Lower lobe of right lung (tissue), 2 donors: Measurements from ENCODE around the gene TRAPPC12. TPM values are rescaled to one million over a fixed set of nuclear protein-coding genes. Genes with fewer than 3 reads are reported as not detected.
A peak's percentile ranks its signal among the peaks of the same experiment; 100 is the strongest.

Experiments used
- ATAC-seq, 2 donors: fragments of 200-7000 bp; cut with Tn5 transposase; one replicate each; pipeline ENCODE4 v1.9.1; 2020 to 2022; ENCODE audit warnings: mild to moderate bottlenecking in 2 of 2, moderate library complexity in 2 of 2
- DNase-seq: peaks from one replicate; pipeline ENCODE4 v3.0.0-alpha.2; 2020
- H3K27ac ChIP-seq: fragments of 200-600 bp; one replicate; pipeline ENCODE4 v1.8.0; 2022
- H3K27me3 ChIP-seq: fragments of 200-600 bp; one replicate; pipeline ENCODE4 v1.8.0; 2022; ENCODE audit warnings: low read depth
- H3K36me3 ChIP-seq: fragments of 200-600 bp; one replicate; pipeline ENCODE4 v1.8.0; 2022; ENCODE audit warnings: mild to moderate bottlenecking
- H3K4me1 ChIP-seq: fragments of 200-600 bp; one replicate; pipeline ENCODE4 v1.8.0; 2022
- H3K4me3 ChIP-seq: fragments of 200-600 bp; one replicate; pipeline ENCODE4 v1.8.0; 2022; ENCODE audit warnings: mild to moderate bottlenecking
- H3K9me3 ChIP-seq: fragments of 200-600 bp; one replicate; pipeline ENCODE4 v1.8.0; 2022
- intact Hi-C: fragments of 100-400 bp; cut with DNase I; formaldehyde crosslinking; loops from one replicate; pipeline ENCODE4 v1.11.0; 2022
- total RNA-seq: library from RNA; stranded (reverse); fragmentation: NEBNext Ultra II Directional; extraction: Animal tissue kit (Norgen Biotek cat#: 25700); gene quantifications from one replicate; pipeline ENCODE4 v1.2.1, GENCODE V29; 2021
- TF ChIP-seq, protein P1 (sequence below): fragments of 200-600 bp; IDR thresholded peaks from one replicate; pipeline ENCODE4 v1.8.0; 2022; ENCODE audit warnings: antibody characterized with exemption, mild to moderate bottlenecking
- donor health status: DM: no; HTN: yes; CAD: no; lungs with severe emphysema.

TRAPPC12 gene
- total RNA-seq, 1 donor from 2014 or later = 93.8 TPM

DNA sequence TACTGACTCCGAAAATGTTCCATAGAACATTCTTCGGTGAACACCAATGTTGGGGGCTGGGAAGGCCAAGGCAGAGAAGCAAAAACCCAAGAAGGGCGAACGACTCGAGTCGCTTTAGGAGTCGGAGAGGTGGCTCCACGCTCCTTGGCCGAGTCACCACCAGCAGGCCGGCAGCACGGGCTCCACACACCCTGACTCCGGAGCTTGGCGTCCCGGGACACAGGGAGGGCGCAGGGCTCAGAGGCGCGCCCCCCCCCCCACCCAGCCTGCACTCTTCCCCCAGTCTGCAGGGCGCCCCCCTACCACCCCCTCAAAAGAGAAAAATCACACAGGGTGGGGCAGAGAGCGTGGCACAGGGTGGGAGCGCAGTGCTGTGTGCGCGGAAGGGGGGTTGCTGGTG is 147.4 kb downstream of the TRAPPC12 start:
- H3K36me3 ChIP-seq = no peaks in the 10 kb centered on the region
- H3K27me3 ChIP-seq = no peaks in the 10 kb centered on the region
- no peak overlapping the region for H3K4me3 ChIP-seq
- ATAC-seq (no peak), DNase-seq (no peak)
- no peak overlapping the region for H3K27ac ChIP-seq
- TF ChIP-seq, protein P1, sequence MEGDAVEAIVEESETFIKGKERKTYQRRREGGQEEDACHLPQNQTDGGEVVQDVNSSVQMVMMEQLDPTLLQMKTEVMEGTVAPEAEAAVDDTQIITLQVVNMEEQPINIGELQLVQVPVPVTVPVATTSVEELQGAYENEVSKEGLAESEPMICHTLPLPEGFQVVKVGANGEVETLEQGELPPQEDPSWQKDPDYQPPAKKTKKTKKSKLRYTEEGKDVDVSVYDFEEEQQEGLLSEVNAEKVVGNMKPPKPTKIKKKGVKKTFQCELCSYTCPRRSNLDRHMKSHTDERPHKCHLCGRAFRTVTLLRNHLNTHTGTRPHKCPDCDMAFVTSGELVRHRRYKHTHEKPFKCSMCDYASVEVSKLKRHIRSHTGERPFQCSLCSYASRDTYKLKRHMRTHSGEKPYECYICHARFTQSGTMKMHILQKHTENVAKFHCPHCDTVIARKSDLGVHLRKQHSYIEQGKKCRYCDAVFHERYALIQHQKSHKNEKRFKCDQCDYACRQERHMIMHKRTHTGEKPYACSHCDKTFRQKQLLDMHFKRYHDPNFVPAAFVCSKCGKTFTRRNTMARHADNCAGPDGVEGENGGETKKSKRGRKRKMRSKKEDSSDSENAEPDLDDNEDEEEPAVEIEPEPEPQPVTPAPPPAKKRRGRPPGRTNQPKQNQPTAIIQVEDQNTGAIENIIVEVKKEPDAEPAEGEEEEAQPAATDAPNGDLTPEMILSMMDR = no peak
- no peaks in the 10 kb centered on the region for H3K9me3 ChIP-seq
- H3K4me1 ChIP-seq = peaks cover 36% of the 10 kb centered on the region
- intact Hi-C loops = no loop called here

DNA sequence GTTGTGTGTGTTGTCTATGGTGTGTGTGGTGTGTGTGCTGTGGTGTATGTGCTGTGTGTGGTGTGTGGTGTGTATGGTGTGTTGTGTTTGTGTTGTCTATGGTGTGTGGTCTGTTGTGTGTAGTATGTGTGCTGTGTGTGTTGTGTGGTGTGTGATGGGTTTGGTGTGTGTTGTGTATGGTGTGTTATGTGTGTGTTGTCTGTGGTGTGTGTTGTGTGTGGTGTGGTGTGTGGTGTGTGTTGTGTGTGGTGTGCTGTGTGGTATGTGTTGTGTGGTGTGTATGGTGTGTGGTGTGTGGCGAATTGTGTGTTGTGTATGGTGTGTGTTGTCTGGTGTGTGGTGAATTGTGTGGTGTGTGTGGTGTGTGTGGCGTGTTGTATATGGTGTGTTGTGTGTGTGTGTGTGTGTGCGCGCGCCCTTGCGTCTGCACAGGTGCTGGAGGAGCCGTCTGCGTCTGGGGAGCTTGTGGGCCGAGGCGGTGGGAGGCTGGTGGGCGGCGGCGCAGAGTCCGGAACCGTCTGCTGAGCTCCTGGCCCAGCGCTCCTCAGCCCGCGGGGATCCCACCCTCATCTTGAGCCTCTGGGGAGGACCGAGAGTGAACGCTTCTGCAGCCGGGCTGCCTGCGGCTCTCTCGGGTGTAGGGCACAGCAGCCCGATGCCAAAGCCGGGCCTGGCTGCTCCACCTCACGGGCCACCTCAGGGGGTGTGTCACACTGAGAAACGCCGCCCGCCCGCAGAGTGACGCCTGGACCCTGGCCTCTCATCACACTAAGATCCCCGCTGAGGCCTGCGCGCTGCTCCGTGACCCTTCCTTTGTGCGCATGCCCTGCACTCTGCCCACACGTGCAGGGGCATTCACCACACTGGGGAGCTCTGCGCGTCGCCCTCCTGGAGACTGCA is 148.6 kb downstream of the TRAPPC12 start:
- TF ChIP-seq, protein P1 = no peak
- peaks cover 5% of the 10 kb centered on the region for H3K36me3 ChIP-seq
- no peak for DNase-seq
- H3K4me3 ChIP-seq = no peak overlapping the region
- no peak overlapping the region for H3K27ac ChIP-seq
- H3K27me3 ChIP-seq = no peaks in the 10 kb centered on the region
- intact Hi-C loops = no loop called here
- ATAC-seq = peak in 1 of 2 donors; percentile 5
- H3K9me3 ChIP-seq = no peaks in the 10 kb centered on the region
- H3K4me1 ChIP-seq = peaks cover 24% of the 10 kb centered on the region

Other genes starting within 250 kb of the TRAPPC12 start
- 14.9 TPM for gene EIPR1, start 1.9 kb upstream of the TRAPPC12 start, total RNA-seq
- 60.2 TPM for gene ADI1, start 139.8 kb downstream of the TRAPPC12 start, total RNA-seq
- 17.3 TPM for gene RNASEH1, start 178.6 kb downstream of the TRAPPC12 start, total RNA-seq
- 814 TPM for gene RPS7, start 195.6 kb downstream of the TRAPPC12 start, total RNA-seq
- gene COLEC11, start 215.4 kb downstream of the TRAPPC12 start, total RNA-seq = 0.30 TPM